NCI-H526 (cell line): ENCODE data around the gene UNC5B.

Experiments
- DNase-seq, 2 experiments: peaks; one replicate each; lab custom pipeline; 2025; lab: John Stamatoyannopoulos, UW

UNC5B gene

GRCh38 chr10:71344154-71344925 is 132.0 kb downstream of the UNC5B start:
- no peak for DNase-seq

DNA sequence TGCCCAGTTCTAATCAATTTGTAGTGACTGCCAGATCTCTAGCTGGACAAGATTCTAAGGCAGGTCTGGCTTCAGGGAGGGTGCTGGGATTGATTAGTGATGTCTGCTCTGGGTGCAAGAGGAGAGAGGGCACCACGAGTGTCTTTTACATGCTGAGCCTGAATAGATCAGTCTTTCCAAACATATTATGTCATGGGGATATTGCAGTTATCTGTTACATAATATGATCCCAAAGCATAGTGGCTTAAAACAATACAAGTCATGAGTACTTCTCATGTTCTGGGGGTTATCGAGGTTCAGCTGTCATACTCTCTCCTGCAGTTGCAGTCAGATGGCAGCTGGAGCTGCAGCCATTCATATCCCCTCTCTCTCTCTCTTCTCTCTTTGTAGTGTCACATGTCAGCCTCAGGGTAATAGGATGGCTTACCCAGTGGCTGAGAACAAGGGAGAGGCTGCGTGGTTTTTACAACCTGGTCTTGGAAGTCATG is 132.7 kb downstream of the UNC5B start:
- no peak for DNase-seq

DNA sequence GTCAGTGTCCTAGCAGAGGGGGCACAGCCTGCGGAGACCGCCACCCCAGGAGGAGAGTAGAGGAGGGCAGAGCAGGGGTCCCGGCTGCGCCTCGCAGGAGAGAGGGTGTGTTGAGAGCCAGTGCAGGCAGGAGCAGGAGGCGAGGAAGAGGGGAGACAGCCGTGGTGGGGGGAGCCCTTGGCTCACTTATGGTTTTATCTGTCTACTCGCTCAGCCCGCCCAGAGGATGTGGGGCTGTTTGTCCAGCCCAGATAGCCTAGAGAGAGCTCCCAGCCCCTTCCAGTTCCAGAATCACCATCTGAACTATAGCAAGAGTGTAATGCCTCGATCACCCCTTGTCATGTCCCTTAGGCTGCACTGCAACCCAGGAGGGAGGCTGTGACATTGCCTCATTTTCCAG is 133.3 kb downstream of the UNC5B start:
- no peak for DNase-seq

DNA sequence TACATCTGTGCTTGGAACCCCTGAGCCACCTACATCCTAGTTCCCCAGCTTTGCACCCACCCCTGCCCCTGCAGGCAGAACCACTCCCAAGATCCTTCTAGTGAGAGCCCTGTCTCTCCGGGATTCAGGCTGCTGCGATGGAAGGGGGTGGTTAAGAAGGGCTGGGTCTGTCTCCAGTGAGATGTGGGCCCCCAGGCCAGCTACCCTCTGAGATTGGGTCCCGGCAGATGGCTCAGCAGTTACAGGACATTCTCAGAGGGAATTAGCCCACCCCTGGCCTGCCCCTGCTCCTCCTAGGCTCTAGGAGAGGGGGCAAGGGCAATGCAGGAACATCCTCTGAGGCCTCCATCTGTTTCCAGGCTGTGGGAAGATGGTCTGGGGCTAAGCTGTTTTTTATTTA is 134.4 kb downstream of the UNC5B start:
- DNase-seq, result no peak

- DNase-seq, result no peak
These were observed 135.4 kb downstream of the UNC5B start for GRCh38 chr10:71347587-71348395.

DNA sequence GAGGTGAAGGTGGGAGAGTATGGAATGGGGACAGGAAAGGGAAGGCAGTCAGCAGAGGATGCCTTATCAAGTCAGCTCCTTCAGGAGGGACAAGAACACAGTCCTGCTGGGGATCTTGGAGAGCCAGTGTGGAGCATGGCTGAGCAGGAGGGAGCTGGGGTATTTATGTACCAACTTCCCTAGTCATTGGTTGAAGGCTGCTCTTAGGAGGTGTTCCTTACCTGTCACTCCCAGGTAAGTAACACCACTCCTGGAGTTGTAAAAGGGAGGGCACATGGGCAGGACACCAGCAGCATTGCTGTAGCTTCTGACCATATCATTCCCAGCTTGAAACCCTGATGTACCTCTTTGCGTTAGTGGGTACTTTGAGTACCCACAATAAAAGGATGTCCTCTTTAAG is 136.5 kb downstream of the UNC5B start:
- DNase-seq, result no peak

DNA sequence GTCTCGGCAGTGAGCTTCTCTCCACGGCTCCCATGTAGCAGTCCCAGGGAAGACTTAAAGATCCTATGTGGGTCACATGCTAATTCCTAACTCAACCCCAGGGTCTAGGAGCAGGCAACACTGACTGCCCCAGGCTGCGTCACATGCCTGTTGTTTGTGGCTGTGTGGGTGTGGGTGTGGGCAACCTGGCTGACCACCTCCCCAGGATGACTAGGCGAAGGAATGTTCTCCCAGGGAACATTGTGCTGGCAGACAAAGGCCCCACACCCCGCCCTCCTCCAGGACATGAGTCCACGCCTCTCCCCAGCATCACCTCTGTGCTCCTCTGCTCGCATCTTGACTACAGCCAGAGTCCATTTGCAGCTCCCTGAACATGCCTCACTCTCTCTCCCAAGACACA is 137.0 kb downstream of the UNC5B start:
- no peak for DNase-seq

- DNase-seq, result no peak
These were observed 138.7 kb downstream of the UNC5B start for GRCh38 chr10:71351087-71351486.

GRCh38 chr10:71351628-71352319 is 139.4 kb downstream of the UNC5B start:
- no peak for DNase-seq
